H7 (cell line): ENCODE data around the gene TLK1. TPM values are rescaled to one million over a fixed set of nuclear protein-coding genes. Genes with fewer than 3 reads are reported as not detected.

Source experiments
- DNase-seq: peaks from one replicate; pipeline ENCODE4 v3.0.0; 2012
- H3K27me3 ChIP-seq: 2 replicates; pipeline ENCODE4 v1.6.0; 2011; ENCODE audit warnings: mild to moderate bottlenecking, low read length; ENCODE audit not compliant: control insufficient read depth, insufficient read depth
- H3K36me3 ChIP-seq: replicated peaks from 2 replicates; pipeline ENCODE4 v1.5.1; 2011; ENCODE audit warnings: low read length; ENCODE audit not compliant: control insufficient read depth, insufficient read depth
- H3K4me3 ChIP-seq: 2 replicates; pipeline ENCODE4 v1.5.1; 2011; ENCODE audit warnings: low read depth, mild to moderate bottlenecking, control low read depth, low read length, moderate library complexity; ENCODE audit not compliant: insufficient read depth
- total RNA-seq: library from RNA; depleted of rRNA; stranded (reverse); fragments of >200 nt; shearing (Covaris generic); gene quantifications from 2 replicates; pipeline ENCODE4 v1.2.3, GENCODE V29; 2014

Gene TLK1
- total RNA-seq, 1 experiment from 2014 or later, result 14.1 TPM

DNA sequence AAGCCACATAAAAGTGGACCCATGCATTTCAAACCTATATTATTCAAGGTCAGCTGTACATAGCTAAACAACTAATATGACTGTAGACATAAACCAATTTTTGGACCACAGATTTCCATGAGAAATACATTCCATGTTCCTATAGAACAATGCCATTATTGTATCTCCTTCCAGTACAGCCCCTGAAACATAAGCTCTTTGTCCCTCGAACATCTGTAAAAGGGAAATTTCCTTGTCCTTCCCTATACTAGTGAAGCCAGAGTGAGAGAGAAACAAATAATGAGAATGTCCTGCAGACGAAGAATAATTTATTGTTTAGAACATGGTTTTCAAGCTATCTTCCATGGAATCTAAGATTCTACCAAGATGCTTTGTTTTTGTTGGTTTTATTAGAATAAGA is 156.3 kb downstream of the TLK1 start:
- no peak for DNase-seq
- Histone ChIP-seq H3K27me3 (no peaks in the 10 kb centered on the region), H3K36me3 (peaks cover 5% of the 10 kb centered on the region), H3K4me3 (no peak overlapping the region)

DNA sequence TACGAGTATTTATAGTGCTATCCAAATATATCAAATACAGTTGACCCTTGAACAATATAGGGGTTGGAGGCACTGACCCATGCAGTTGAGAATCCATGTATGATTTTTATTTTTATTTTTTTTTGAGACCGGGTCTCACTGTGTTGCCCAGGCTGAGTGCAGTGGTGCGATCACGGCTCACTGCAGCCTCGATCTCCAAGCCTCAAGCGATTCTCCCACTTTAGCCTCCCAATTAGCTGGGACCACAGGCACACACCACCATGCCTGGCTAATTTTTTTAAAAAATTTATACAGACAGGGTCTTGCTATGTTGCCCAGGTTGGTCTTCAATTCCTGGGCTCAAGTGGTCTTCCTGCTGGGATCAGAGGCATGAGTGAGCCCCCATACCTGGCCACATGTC is 161.0 kb downstream of the TLK1 start:
- Histone ChIP-seq H3K36me3 (peaks cover 2% of the 10 kb centered on the region), H3K27me3 (no peaks in the 10 kb centered on the region), H3K4me3 (no peak overlapping the region)
- DNase-seq, result no peak

DNA sequence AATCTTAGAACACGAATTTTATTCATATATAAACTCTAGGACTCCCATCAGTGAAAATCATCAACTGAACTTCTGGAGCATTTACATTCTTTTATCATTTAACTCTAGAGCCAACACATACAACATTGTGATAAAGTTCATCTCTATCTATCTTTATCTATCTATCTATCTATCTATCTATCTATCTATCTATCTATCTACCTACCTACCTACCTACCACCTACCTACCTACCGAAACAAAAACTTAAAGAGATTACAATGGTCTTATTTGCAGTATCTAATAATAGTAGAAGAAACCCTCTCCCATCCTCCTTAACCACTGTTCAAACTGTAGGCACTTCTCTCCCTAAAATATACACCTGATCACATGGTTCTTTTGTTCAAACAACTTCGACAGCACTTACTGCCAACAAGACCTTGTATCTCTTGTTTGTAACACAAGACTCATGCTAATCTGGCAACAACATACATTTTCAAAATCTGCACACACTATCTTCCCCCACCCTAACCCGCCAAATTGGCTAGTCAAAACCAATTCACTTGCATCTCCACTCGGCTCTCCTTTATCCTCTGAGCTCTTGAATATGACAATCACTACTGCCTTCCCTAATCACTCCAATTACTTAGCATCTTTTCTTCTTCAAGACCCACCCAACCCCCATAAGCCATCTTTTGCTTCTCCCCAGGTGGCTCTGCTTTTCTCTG is 162.6 kb downstream of the TLK1 start:
- no peak for DNase-seq
- Histone ChIP-seq H3K27me3 (no peaks in the 10 kb centered on the region), H3K36me3 (peaks cover 5% of the 10 kb centered on the region), H3K4me3 (no peak overlapping the region)

DNA sequence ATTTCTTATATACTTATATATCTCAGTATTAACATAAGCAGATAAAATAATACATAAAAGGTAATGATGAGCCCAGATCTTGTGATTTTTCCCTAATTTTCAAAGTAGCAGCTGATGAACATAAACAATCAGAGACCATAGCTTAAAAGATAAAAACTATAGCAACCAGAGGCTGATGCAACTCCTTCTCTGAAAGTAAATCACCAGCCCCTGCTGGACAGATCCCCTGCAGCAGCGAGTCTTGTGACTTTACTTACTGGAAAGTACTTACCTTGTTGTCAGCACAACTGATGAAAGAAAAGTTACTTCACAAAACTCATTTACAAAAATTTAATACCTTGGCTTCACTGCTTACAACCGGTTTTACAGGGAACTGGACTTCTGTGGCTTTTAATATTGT is 164.4 kb downstream of the TLK1 start:
- Histone ChIP-seq H3K27me3 (no peaks in the 10 kb centered on the region), H3K4me3 (no peak overlapping the region), H3K36me3 (peaks cover 3% of the 10 kb centered on the region)
- DNase-seq, result no peak

DNA sequence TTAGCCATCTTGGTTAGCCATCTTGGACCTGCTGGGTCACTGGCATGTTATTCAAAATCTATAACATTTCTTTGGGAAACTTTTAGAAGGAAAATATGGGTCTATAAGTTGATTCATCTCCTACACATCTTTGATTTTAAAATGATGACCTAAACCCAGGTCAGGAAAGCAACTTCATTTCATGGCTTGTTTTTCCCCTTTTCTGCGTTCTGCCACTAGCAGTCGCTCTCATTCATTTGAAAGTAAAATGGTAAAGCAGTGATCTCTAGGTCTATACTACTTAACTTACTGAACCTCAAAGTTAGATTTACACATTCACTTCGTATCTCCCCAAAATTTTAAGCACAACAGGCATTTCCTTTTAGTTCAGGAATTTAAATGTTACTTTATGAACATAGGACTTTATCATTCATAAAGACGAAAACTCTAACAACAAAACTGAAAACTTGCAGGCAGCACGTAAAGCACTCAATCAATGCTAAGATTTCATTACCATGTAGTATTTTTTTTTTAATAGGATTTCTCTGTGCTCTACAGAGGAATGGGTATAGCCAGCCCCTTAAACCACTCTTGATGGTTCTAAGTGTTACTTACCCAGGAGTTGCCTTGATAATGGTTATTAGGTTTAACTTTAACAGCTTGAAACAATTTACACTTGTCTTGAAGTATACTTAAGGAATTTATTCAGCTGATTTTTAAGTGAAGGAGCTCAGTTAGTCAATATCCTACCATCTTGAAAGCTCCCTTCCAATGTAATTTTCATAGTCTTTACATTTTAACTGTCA is 169.1 kb downstream of the TLK1 start:
- H3K36me3 ChIP-seq, result peaks cover 7% of the 10 kb centered on the region
- H3K4me3 ChIP-seq, result no peak overlapping the region
- no peaks in the 10 kb centered on the region for H3K27me3 ChIP-seq
- DNase-seq, result no peak

DNA sequence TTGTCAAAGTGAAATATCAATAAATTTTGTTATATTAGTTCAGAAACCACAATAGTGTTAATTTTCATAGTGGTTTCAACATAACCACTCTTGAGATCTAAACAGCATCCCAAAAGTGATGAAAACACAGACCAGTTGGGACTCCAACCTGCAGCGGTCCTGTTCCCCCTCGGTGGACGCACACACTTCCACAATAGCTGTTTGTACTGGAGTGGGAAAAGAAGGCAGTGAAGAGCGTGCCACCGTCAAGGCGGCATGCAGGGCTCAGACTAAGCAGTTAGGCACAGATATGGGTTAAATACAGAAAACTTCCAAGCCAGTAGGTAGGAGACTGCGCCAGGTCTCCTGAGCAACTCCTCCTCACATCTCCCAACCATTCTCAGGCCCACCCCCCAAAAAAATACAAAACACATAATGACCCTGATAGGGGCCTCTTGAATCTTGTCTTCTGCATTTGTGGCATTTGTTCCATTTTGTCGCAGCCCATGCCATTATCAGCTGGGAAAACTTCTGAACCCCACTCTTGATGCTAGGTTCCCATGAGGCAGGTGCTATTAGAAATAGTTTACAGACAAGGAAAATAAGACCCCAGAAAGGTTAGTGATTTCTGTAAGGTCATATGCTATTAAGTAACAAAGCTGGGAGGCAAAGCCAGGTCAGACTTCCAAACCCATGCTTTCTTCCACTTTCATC is 174.0 kb downstream of the TLK1 start:
- no peak overlapping the region for H3K4me3 ChIP-seq
- H3K36me3 ChIP-seq, result peaks cover 4% of the 10 kb centered on the region; the same call in 1 of the 2 replicates
- H3K27me3 ChIP-seq, result no peaks in the 10 kb centered on the region
- no peak for DNase-seq

DNA sequence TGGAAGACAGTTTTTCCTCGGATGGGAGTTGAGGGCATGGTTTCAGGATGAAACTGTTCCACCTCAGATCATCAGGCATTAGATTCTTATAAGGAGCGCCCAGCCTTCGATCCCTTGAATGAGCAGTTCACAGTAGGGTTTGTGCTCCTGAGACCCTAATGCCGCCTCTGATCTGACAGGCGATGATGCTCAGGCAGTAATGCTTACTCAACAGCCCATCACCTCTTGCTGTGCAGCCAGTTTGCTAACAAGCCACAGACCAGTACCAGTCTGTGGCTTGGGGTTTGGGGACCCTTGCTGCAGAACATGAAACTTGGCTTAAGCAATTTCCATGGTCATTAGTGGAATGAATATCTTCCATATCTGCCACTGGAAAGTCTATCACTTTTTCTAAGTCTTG is 175.3 kb downstream of the TLK1 start:
- H3K36me3 ChIP-seq, result peaks cover 4% of the 10 kb centered on the region; the same call in 1 of the 2 replicates
- H3K4me3 ChIP-seq, result no peak overlapping the region
- no peak for DNase-seq
- no peaks in the 10 kb centered on the region for H3K27me3 ChIP-seq

DNA sequence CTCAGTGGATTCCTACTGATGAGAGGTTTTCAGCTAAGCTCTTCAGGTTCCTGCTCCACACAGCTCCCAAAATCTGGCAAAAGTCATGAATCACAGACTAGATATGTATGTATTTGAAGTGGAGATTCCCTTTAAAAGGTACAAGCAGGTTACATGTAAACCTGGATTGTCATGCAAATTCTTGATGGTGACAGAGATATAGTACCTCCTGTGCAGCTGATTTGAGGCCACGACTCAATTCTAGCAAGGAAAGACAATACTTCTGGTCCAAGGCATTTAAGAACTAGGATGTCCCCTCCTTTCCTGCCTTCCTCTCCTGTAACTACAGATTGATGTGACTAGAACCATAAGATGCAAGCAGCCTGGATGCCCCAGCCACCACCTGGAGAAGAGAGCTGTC is 176.6 kb downstream of the TLK1 start:
- Histone ChIP-seq H3K27me3 (no peaks in the 10 kb centered on the region), H3K36me3 (peaks cover 4% of the 10 kb centered on the region; the same call in 1 of the 2 replicates), H3K4me3 (no peak overlapping the region)
- no peak for DNase-seq

DNA sequence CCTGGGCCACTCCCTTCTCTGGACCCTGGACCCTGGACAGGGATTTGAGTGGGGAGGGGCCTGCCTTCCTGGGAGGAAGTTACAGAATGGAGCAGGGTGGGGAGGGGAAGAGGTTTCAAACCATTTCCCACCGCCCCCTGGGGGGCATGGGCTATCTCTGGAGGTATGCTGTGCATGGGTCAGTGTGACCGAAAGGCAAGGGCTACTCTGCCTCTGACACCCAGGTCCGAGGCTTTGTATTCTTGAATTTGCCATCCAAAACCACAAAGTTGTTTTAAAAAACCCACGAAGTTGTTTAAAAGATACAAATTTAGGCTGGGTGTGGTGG is 184.8 kb downstream of the TLK1 start:
- no peaks in the 10 kb centered on the region for H3K27me3 ChIP-seq
- DNase-seq, result no peak
- H3K4me3 ChIP-seq, result no peak overlapping the region
- H3K36me3 ChIP-seq, result no peaks in the 10 kb centered on the region

DNA sequence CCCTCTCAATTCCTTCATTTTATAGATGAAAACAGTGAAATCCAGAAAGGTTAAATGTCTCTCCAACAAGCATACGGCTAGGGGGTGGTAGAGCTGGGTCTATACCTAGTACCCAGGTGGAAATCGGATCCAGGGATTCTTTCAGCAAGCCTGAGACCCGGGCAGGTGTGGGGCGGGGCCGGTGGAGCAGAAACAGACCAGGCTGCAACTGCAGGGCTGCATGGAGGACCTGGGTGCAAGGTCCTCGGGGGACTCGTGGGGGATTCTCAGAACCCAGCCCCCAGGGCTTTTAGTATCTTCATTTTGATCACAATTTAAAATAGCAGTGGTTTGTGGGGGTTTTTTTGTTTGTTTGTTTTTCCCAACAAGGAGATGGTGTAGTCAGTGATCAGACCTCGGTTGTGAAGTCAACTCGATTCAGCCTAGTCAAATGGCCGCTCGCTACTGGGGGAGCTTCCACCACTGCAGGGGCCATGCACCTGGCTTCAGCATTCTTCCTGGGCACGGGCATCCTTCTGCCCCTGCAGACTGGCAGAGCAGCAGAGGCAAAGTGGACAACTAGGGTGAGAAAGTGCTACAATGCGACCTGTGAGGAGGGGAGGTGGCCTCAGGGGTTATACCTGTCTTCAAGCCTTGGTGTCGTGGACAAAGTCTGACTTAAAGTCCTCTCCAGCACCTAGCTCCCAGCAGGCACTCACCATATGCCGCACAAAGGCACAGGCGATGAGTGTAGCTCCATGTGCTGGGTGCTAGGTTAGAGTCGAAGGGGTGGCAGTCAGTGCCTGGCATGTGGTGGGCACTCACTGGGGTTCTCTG is 185.4 kb downstream of the TLK1 start:
- no peaks in the 10 kb centered on the region for H3K36me3 ChIP-seq
- peak; percentile 33 for DNase-seq
- H3K4me3 ChIP-seq, result no peak overlapping the region
- no peaks in the 10 kb centered on the region for H3K27me3 ChIP-seq

DNA sequence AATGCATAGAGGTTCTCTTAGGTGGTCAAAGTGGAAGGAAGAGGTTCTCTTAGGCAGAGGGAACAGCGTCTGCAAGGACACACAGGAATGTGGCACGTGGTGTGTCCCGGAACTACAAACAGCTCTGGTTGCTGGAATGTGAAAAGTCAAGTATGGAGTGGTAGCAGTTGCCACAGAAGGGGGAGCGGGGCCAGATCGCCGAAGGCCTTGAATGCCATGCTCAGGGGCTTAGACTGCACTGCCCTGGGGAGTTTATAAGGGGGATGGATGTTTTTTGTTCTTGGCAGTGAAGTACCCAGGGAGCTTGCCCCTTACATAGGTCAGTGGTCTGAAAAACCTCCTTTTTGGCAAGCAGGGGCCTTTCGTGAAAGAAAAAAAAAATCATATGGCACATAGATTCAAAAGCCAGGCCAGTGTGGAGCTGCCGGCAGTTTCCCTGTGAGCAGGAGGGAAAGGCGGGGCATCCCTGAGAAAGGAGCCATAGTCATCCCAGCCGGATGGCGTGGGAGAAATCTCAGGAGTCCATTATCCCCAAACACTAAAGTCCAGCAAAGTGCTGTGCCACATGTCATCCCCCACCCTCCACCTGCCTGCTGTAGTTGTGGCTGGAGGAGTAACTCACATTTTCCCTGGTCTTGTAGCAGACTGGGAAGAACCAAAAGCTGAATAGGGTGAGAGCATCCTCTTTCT is 186.2 kb downstream of the TLK1 start:
- Histone ChIP-seq H3K4me3 (no peak overlapping the region), H3K27me3 (no peaks in the 10 kb centered on the region), H3K36me3 (no peaks in the 10 kb centered on the region)
- peak; percentile 72 for DNase-seq

DNA sequence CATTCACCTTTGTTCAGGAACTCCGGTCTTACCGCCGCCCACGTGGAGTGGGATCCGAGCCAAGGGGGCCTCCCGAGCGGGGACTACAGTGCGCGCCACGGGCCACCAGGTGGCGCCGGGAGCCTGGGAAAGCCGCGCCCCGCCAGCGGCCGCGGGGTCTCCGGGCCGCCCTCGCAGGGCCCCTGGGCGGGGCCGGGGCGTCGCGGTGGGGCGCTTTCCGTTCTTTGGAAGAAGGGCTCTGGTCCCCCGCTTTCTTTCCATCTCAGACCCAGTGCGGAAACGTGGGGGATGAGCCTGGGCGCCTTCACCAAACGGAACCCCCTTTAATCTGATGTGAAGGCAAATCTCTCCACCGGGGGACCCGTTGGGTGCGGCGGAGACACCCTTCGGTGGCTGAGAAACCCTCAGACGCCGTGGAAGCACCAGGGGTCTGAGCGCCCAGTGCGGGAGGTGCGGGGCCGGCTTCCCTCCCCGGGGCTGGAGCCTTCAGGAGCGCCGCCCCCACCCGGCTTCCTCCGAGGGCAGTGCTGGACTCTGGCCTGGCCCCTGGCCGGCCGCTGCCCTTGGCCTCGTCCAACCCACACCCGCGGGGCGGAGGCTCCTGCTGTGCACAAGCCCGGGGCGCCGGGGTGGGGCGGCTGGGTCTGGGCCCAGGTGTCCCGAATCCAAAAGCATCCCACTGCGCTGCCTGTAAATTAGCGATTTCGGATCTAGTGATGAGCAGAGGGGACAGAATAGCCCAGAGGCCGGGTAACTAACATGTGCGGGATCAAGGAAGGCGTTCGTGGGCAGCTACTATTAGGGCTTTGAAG is 187.0 kb downstream of the TLK1 start:
- no peaks in the 10 kb centered on the region for H3K36me3 ChIP-seq
- H3K27me3 ChIP-seq, result no peaks in the 10 kb centered on the region
- DNase-seq, result peak; percentile 99
- peak overlapping the region; percentile 56 for H3K4me3 ChIP-seq

DNA sequence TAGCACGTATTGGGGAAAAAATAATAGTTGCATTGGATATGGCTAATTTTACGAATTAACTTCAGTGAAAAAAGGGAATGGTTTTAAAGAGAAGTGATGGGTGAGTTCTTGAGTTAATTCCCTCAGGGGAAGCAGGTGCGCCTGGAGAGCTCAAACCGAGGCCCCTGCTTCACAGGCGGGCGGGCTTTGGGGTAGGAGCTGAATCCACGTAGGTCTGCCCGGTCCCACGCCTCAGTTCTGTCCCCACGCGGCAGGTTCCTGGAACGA is 187.5 kb downstream of the TLK1 start:
- Histone ChIP-seq H3K27me3 (no peaks in the 10 kb centered on the region), H3K4me3 (peak overlapping the region; percentile 28), H3K36me3 (no peaks in the 10 kb centered on the region)
- no peak for DNase-seq
